DND-41 (cell line): ENCODE measurements around the gene GTF2A1.

Experiments used
- ATAC-seq: fragments of 200-7000 bp; cut with Tn5 transposase; 3 replicates; pipeline ENCODE4 v1.9.1; 2021; ENCODE audit warnings: low read depth; ENCODE audit not compliant: insufficient read depth
- DNase-seq: peaks from one replicate; pipeline ENCODE4 v3.0.0-alpha.2; 2020
- H2AFZ ChIP-seq: 2 replicates; pipeline ENCODE4 v1.6.0; 2012; ENCODE audit warnings: low read depth, low read length
- H3K27ac ChIP-seq: 2 replicates; pipeline ENCODE4 v1.5.1; 2012; ENCODE audit warnings: low read length, inconsistent platforms
- H3K27me3 ChIP-seq: fragments of 200-600 bp; sonication (generic); 2 replicates; pipeline ENCODE4 v1.6.0; 2012; ENCODE audit warnings: low read length, mild to moderate bottlenecking, inconsistent platforms; ENCODE audit not compliant: insufficient read depth, poor library complexity
- H3K36me3 ChIP-seq: 2 replicates; pipeline ENCODE4 v1.5.1; 2012; ENCODE audit warnings: low read length, inconsistent platforms; ENCODE audit not compliant: insufficient read depth
- H3K4me1 ChIP-seq: 2 replicates; pipeline ENCODE4 v1.5.1; 2012; ENCODE audit warnings: mild to moderate bottlenecking, low read length; ENCODE audit not compliant: insufficient read depth
- H3K4me2 ChIP-seq: 2 replicates; pipeline ENCODE4 v1.6.0; 2012; ENCODE audit warnings: mild to moderate bottlenecking, moderate library complexity, low read length, inconsistent platforms; ENCODE audit not compliant: insufficient read depth
- H3K4me3 ChIP-seq, 2 experiments: fragments of 200-600 bp in 1 of 2; shearing (Covaris generic) in 1 of 2; 2 replicates each; pipeline ENCODE4 v1.5.1; 2012 to 2016; ENCODE audit warnings: inconsistent platforms in 2 of 2, low read length in 2 of 2, mild to moderate bottlenecking in 2 of 2, low read depth in 1 of 2, moderate library complexity in 1 of 2
- H3K79me2 ChIP-seq: 2 replicates; pipeline ENCODE4 v1.6.0; 2012; ENCODE audit warnings: low read length, inconsistent platforms; ENCODE audit not compliant: insufficient read depth
- H3K9ac ChIP-seq: 2 replicates; pipeline ENCODE4 v1.6.0; 2012; ENCODE audit warnings: low read depth, mild to moderate bottlenecking, inconsistent platforms, low read length, moderate library complexity
- H3K9me3 ChIP-seq: 2 replicates; pipeline ENCODE4 v1.5.1; 2012; ENCODE audit warnings: low read length, moderate library complexity, mild to moderate bottlenecking, inconsistent platforms; ENCODE audit not compliant: insufficient read depth, severe bottlenecking
- H4K20me1 ChIP-seq: 2 replicates; pipeline ENCODE4 v1.6.0; 2012; ENCODE audit warnings: low read length; ENCODE audit not compliant: insufficient read depth
- CTCF ChIP-seq: IDR thresholded peaks from 2 replicates; pipeline ENCODE4 v1.5.1; 2012; ENCODE audit warnings: borderline replicate concordance, low read length, moderate library complexity, mild to moderate bottlenecking; ENCODE audit not compliant: poor library complexity, severe bottlenecking; ENCODE audit errors: extremely low read depth
- EZH2 ChIP-seq: IDR thresholded peaks from 3 replicates; pipeline ENCODE4 v1.6.1; 2012; ENCODE audit warnings: borderline replicate concordance, low read depth, mild to moderate bottlenecking, moderate library complexity, low read length, inconsistent platforms; ENCODE audit not compliant: severe bottlenecking

GTF2A1 gene

GRCh38 chr14:81162941-81163340 lies 57.8 kb downstream of the GTF2A1 start:
- no peaks in the 10 kb centered on the region for H3K36me3 ChIP-seq
- DNase-seq = no peak
- H3K4me1 ChIP-seq = peaks cover 29% of the 10 kb centered on the region
- H3K9me3 ChIP-seq = no peaks in the 10 kb centered on the region
- ATAC-seq = no peak
- no peak overlapping the region for H3K27ac ChIP-seq
- peaks cover 2% of the 10 kb centered on the region for H3K79me2 ChIP-seq
- TF ChIP-seq CTCF (no peak), EZH2 (no peak)
- H3K4me2 ChIP-seq = 0 out of 2 replicates have a peak overlapping the region, but pooled peaks have one; percentile 8
- no peaks in the 10 kb centered on the region for H4K20me1 ChIP-seq
- no peak overlapping the region for H2AFZ ChIP-seq
- no peak overlapping the region for H3K4me3 ChIP-seq
- no peak overlapping the region for H3K9ac ChIP-seq
- no peaks in the 10 kb centered on the region for H3K27me3 ChIP-seq

GRCh38 chr14:81161749-81162148 lies 59.0 kb downstream of the GTF2A1 start:
- Histone ChIP-seq H3K79me2 (peaks cover 2% of the 10 kb centered on the region), H3K36me3 (no peaks in the 10 kb centered on the region), H3K9ac (no peak overlapping the region), H2AFZ (no peak overlapping the region), H4K20me1 (no peaks in the 10 kb centered on the region), H3K9me3 (no peaks in the 10 kb centered on the region), H3K4me1 (peaks cover 29% of the 10 kb centered on the region), H3K27ac (no peak overlapping the region), H3K27me3 (no peaks in the 10 kb centered on the region), H3K4me3 (no peak overlapping the region), H3K4me2 (no peak overlapping the region)
- DNase-seq (no peak), ATAC-seq (no peak)
- TF ChIP-seq CTCF (no peak), EZH2 (no peak)

- Histone ChIP-seq H3K4me1 (peaks cover 29% of the 10 kb centered on the region), H3K79me2 (peaks cover 2% of the 10 kb centered on the region), H2AFZ (no peak overlapping the region), H3K4me3 (no peak overlapping the region), H3K27ac (no peak overlapping the region), H3K36me3 (no peaks in the 10 kb centered on the region), H4K20me1 (no peaks in the 10 kb centered on the region), H3K9me3 (no peaks in the 10 kb centered on the region), H3K4me2 (no peak overlapping the region), H3K9ac (no peak overlapping the region), H3K27me3 (no peaks in the 10 kb centered on the region)
- no peak for ATAC-seq
- no peak for DNase-seq
- no peak for TF ChIP-seq EZH2
Measured at GRCh38 chr14:81161088-81161487, 59.7 kb downstream of the GTF2A1 start.

GRCh38 chr14:81157431-81157830 lies 63.3 kb downstream of the GTF2A1 start:
- Histone ChIP-seq H3K4me3 (no peak overlapping the region), H3K4me1 (no peaks in the 10 kb centered on the region), H4K20me1 (no peaks in the 10 kb centered on the region), H3K27me3 (no peaks in the 10 kb centered on the region), H3K27ac (no peak overlapping the region), H3K79me2 (no peaks in the 10 kb centered on the region), H3K9me3 (no peaks in the 10 kb centered on the region), H2AFZ (no peak overlapping the region), H3K4me2 (no peak overlapping the region), H3K36me3 (no peaks in the 10 kb centered on the region), H3K9ac (no peak overlapping the region)
- TF ChIP-seq CTCF (no peak), EZH2 (no peak)
- ATAC-seq (no peak), DNase-seq (no peak)
